HEK293 (cell line): ENCODE data around the gene FADS3.

Source experiments
- CTCF ChIA-PET: fragments of 350-600 bp; formaldehyde crosslinking; extraction: SDS; loops from one replicate; lab custom pipeline; 2021; ENCODE audit warnings: antibody characterized with exemption; lab: Yijun Ruan, JAX
- POLR2A ChIA-PET: fragments of 300-600 bp; formaldehyde crosslinking; extraction: SDS; loops from one replicate; lab custom pipeline; 2020; ENCODE audit warnings: antibody characterized with exemption, inconsistent platforms; lab: Yijun Ruan, JAX
- H3K27ac ChIP-seq: fragments of 200-500 bp; sonication (Bioruptor generic); 2 replicates; pipeline ENCODE4 v1.5.1; 2014; ENCODE audit warnings: low read depth, low read length, control low read depth, inconsistent platforms; ENCODE audit errors: extremely low read depth
- H3K36me3 ChIP-seq, 2 experiments: fragments of 200-500 bp in 1 of 2; sonication (Bioruptor generic) in 1 of 2; 1 replicate in 1 of 2; 2 replicates in 1 of 2; pipeline ENCODE4 v1.5.1; 2014 to 2017; ENCODE audit warnings: inconsistent platforms in 2 of 2, low read length in 2 of 2; ENCODE audit not compliant: control insufficient read depth in 2 of 2, insufficient read depth in 1 of 2
- H3K4me1 ChIP-seq: fragments of 200-500 bp; sonication (Bioruptor generic); 2 replicates; pipeline ENCODE4 v1.5.1; 2014; ENCODE audit warnings: mild to moderate bottlenecking, low read length, inconsistent platforms; ENCODE audit not compliant: control insufficient read depth, insufficient read depth
- H3K4me3 ChIP-seq: 2 replicates; pipeline ENCODE4 v1.5.1; 2011; ENCODE audit warnings: low read depth, mild to moderate bottlenecking, control low read depth, low read length, moderate library complexity
- H3K9me3 ChIP-seq: fragments of 200-500 bp; sonication (Bioruptor generic); 2 replicates; pipeline ENCODE4 v1.5.1; 2014; ENCODE audit warnings: low read depth, low read length, inconsistent platforms; ENCODE audit not compliant: control insufficient read depth, insufficient read depth
- EGR2 ChIP-seq: fragments of 450-650 bp; formaldehyde crosslinking; IDR thresholded peaks from 2 replicates; pipeline ENCODE4 v1.5.1; 2016; ENCODE audit warnings: low read depth, missing biosample characterization, missing genetic modification characterization
- FEZF1 ChIP-seq: fragments of 450-650 bp; formaldehyde crosslinking; IDR thresholded peaks from 2 replicates; pipeline ENCODE4 v1.5.1; 2016; ENCODE audit warnings: missing biosample characterization, missing genetic modification characterization
- KLF10 ChIP-seq: fragments of 450-650 bp; IDR thresholded peaks from 2 replicates; pipeline ENCODE4 v1.5.1; 2018; ENCODE audit warnings: missing biosample characterization, mild to moderate bottlenecking, missing genetic modification characterization
- KLF9 ChIP-seq: fragments of 450-650 bp; formaldehyde crosslinking; IDR thresholded peaks from 2 replicates; pipeline ENCODE4 v1.5.1; 2016; ENCODE audit warnings: missing biosample characterization, missing genetic modification characterization, low read depth
- SCRT2 ChIP-seq: fragments of 450-650 bp; formaldehyde crosslinking; IDR thresholded peaks from 2 replicates; pipeline ENCODE4 v1.5.1; 2016; ENCODE audit warnings: missing biosample characterization, missing genetic modification characterization
- ZBTB26 ChIP-seq: fragments of 450-650 bp; formaldehyde crosslinking; optimal IDR thresholded peaks from 2 replicates; pipeline ENCODE3; 2016; ENCODE audit warnings: missing biosample characterization, mild to moderate bottlenecking, missing genetic modification characterization
- ZBTB6 ChIP-seq: fragments of 450-650 bp; formaldehyde crosslinking; IDR thresholded peaks from 2 replicates; pipeline ENCODE4 v1.5.1; 2017; ENCODE audit warnings: missing biosample characterization, missing genetic modification characterization
- ZBTB8A ChIP-seq: fragments of 450-650 bp; formaldehyde crosslinking; IDR thresholded peaks from 2 replicates; pipeline ENCODE4 v1.5.1; 2016; ENCODE audit warnings: missing biosample characterization, missing genetic modification characterization
- ZEB2 ChIP-seq: fragments of 450-650 bp; formaldehyde crosslinking; IDR thresholded peaks from 2 replicates; pipeline ENCODE4 v1.5.1; 2016; ENCODE audit warnings: missing biosample characterization, missing genetic modification characterization
- ZFHX2 ChIP-seq: fragments of 450-650 bp; formaldehyde crosslinking; conservative IDR thresholded peaks from 2 replicates; pipeline ENCODE4 v1.5.1; 2016; ENCODE audit warnings: missing biosample characterization, missing genetic modification characterization
- ZFP41 ChIP-seq: fragments of 450-650 bp; formaldehyde crosslinking; IDR thresholded peaks from 2 replicates; pipeline ENCODE4 v1.5.1; 2016; ENCODE audit warnings: missing biosample characterization, missing genetic modification characterization, borderline replicate concordance
- ZIC2 ChIP-seq: fragments of 450-650 bp; formaldehyde crosslinking; IDR thresholded peaks from 2 replicates; pipeline ENCODE4 v1.5.1; 2016; ENCODE audit warnings: missing biosample characterization, missing genetic modification characterization
- ZNF148 ChIP-seq: fragments of 450-650 bp; formaldehyde crosslinking; IDR thresholded peaks from 2 replicates; pipeline ENCODE4 v1.5.0; 2017; ENCODE audit warnings: missing biosample characterization, missing genetic modification characterization, borderline replicate concordance
- ZNF239 ChIP-seq: fragments of 450-650 bp; formaldehyde crosslinking; IDR thresholded peaks from 2 replicates; pipeline ENCODE4 v1.5.1; 2016; ENCODE audit warnings: missing biosample characterization, missing genetic modification characterization
- ZNF266 ChIP-seq: fragments of 450-650 bp; formaldehyde crosslinking; IDR thresholded peaks from 2 replicates; pipeline ENCODE4 v1.5.1; 2016; ENCODE audit warnings: missing biosample characterization, missing genetic modification characterization, low read depth
- ZNF335 ChIP-seq: fragments of 450-650 bp; formaldehyde crosslinking; conservative IDR thresholded peaks from 2 replicates; pipeline ENCODE4 v1.5.1; 2016; ENCODE audit warnings: missing biosample characterization, missing genetic modification characterization
- ZNF423 ChIP-seq: fragments of 450-650 bp; formaldehyde crosslinking; IDR thresholded peaks from 2 replicates; pipeline ENCODE4 v1.5.1; 2016; ENCODE audit warnings: missing biosample characterization, missing genetic modification characterization
- ZNF426 ChIP-seq: fragments of 450-650 bp; formaldehyde crosslinking; IDR thresholded peaks from 2 replicates; pipeline ENCODE4 v1.5.1; 2017; ENCODE audit warnings: missing biosample characterization, missing genetic modification characterization, mild to moderate bottlenecking, inconsistent platforms, moderate library complexity
- ZNF433 ChIP-seq: fragments of 450-650 bp; formaldehyde crosslinking; IDR thresholded peaks from 2 replicates; pipeline ENCODE4 v1.5.1; 2016; ENCODE audit warnings: missing biosample characterization, missing genetic modification characterization, low read depth
- ZNF560 ChIP-seq: fragments of 450-650 bp; formaldehyde crosslinking; IDR thresholded peaks from 2 replicates; pipeline ENCODE4 v1.5.1; 2017; ENCODE audit warnings: missing biosample characterization, missing genetic modification characterization, borderline replicate concordance
- ZNF580 ChIP-seq: fragments of 450-650 bp; formaldehyde crosslinking; IDR thresholded peaks from 2 replicates; pipeline ENCODE4 v1.5.1; 2016; ENCODE audit warnings: missing biosample characterization, missing genetic modification characterization
- ZNF596 ChIP-seq: fragments of 450-650 bp; IDR thresholded peaks from 2 replicates; pipeline ENCODE4 v1.5.0; 2018; ENCODE audit warnings: missing biosample characterization, mild to moderate bottlenecking, missing genetic modification characterization, moderate library complexity
- ZNF639 ChIP-seq: fragments of 450-650 bp; formaldehyde crosslinking; IDR thresholded peaks from 2 replicates; pipeline ENCODE4 v1.5.1; 2016; ENCODE audit warnings: missing biosample characterization, missing genetic modification characterization
- ZNF660 ChIP-seq: fragments of 450-650 bp; IDR thresholded peaks from 2 replicates; pipeline ENCODE4 v1.5.1; 2018; ENCODE audit warnings: missing biosample characterization, mild to moderate bottlenecking, missing genetic modification characterization
- ZNF677 ChIP-seq: fragments of 450-650 bp; IDR thresholded peaks from 2 replicates; pipeline ENCODE4 v1.5.0; 2018; ENCODE audit warnings: missing biosample characterization, mild to moderate bottlenecking, missing genetic modification characterization, moderate library complexity
- ZNF707 ChIP-seq: fragments of 450-650 bp; formaldehyde crosslinking; IDR thresholded peaks from 2 replicates; pipeline ENCODE4 v1.5.1; 2016; ENCODE audit warnings: missing biosample characterization, missing genetic modification characterization
- ZNF747 ChIP-seq: fragments of 450-650 bp; formaldehyde crosslinking; IDR thresholded peaks from 2 replicates; pipeline ENCODE4 v1.5.1; 2016; ENCODE audit warnings: missing biosample characterization, missing genetic modification characterization

The FADS3 gene

GRCh38 chr11:61883947-61884346 is 7.4 kb downstream of the FADS3 start:
- CTCF ChIA-PET: interaction anchor here (0.6 to 7.0 kb wide), 11 partner anchors 9 to 305 kb away, joined by 3 to 48 read pairs (median 5); no protein-coding TSS in a partner anchor
- no peaks in the 10 kb centered on the region for H3K36me3 ChIP-seq
- no peak overlapping the region for H3K27ac ChIP-seq
- no peak overlapping the region for H3K4me3 ChIP-seq
- no peaks in the 10 kb centered on the region for H3K4me1 ChIP-seq
- H3K9me3 ChIP-seq: no peaks in the 10 kb centered on the region
- TF ChIP-seq ZEB2: no peak
- TF ChIP-seq ZNF596 (tag by site-specific recombination): no peak
- TF ChIP-seq ZNF677 (tag by site-specific recombination): no peak
- no peak for TF ChIP-seq ZNF266 (tag by site-specific recombination)
- no peak for TF ChIP-seq ZFP41 (tag by site-specific recombination)
- TF ChIP-seq ZNF239 (tag by site-specific recombination): no peak
- no peak for TF ChIP-seq ZNF747 (tag by site-specific recombination)
- no peak for TF ChIP-seq SCRT2 (tag by site-specific recombination)
- no peak for TF ChIP-seq ZBTB6 (tag by site-specific recombination)
- TF ChIP-seq ZBTB26 (tag by site-specific recombination): no peak
- no peak for TF ChIP-seq ZNF335
- TF ChIP-seq ZBTB8A (tag by site-specific recombination): no peak
- POLR2A ChIA-PET: no interaction called here

- no peaks in the 10 kb centered on the region for H3K4me1 ChIP-seq
- no peaks in the 10 kb centered on the region for H3K36me3 ChIP-seq
- H3K9me3 ChIP-seq: no peaks in the 10 kb centered on the region
- H3K27ac ChIP-seq: no peak overlapping the region
- POLR2A ChIA-PET: no interaction called here
- CTCF ChIA-PET: interaction anchor here (0.7 to 7.0 kb wide), 10 partner anchors 8 to 225 kb away, joined by 3 to 48 read pairs (median 4); no protein-coding TSS in a partner anchor
- H3K4me3 ChIP-seq: no peak overlapping the region
- TF ChIP-seq ZNF707 (no peak), ZNF560 (tag by site-specific recombination) (no peak), EGR2 (peak; percentile 33; the same call in 1 of the 2 replicates), ZFHX2 (tag by site-specific recombination) (peak; percentile 34; the same call in 1 of the 2 replicates)
- TF ChIP-seq, all 188 proteins: peak for 2
Observed at GRCh38 chr11:61883327-61883726, 8.0 kb downstream of the FADS3 start.

GRCh38 chr11:61882879-61883278 is 8.5 kb downstream of the FADS3 start:
- TF ChIP-seq ZNF423 (tag by site-specific recombination) (no peak), ZNF660 (no peak), ZIC2 (tag by site-specific recombination) (no peak), ZNF639 (tag by site-specific recombination) (no peak), KLF10 (tag by site-specific recombination) (no peak), FEZF1 (tag by site-specific recombination) (no peak), ZNF433 (no peak), ZNF580 (tag by site-specific recombination) (no peak), ZNF148 (tag by site-specific recombination) (no peak), KLF9 (tag by site-specific recombination) (no peak), ZNF426 (tag by site-specific recombination) (no peak)
- TF ChIP-seq, all 188 proteins: peak for 0
- Histone ChIP-seq H3K36me3 (no peaks in the 10 kb centered on the region), H3K4me3 (no peak overlapping the region), H3K9me3 (no peaks in the 10 kb centered on the region), H3K27ac (no peak overlapping the region), H3K4me1 (no peaks in the 10 kb centered on the region)
- ChIA-PET POLR2A (no interaction called here), CTCF (interaction anchor here (1.0 to 7.0 kb wide), 7 partner anchors 8 to 225 kb away, joined by 3 to 48 read pairs (median 4); no protein-coding TSS in a partner anchor)
